Iris pigment epithelial cell (primary cell): ENCODE results near the gene MRPL43.
A peak's percentile ranks its signal among the peaks of the same experiment; 100 is the strongest.

Experiments used
- DNase-seq: peaks from one replicate; pipeline ENCODE4 v3.0.0-alpha.2; 2011; ENCODE audit warnings: low read depth

MRPL43 gene

GRCh38 chr10:101019440-101019703 lies 32.1 kb upstream of the MRPL43 start:
- no peak for DNase-seq

- peak; percentile 79 for DNase-seq
Measured at GRCh38 chr10:101018600-101019439, 31.5 kb upstream of the MRPL43 start.

- no peak for DNase-seq
Measured at GRCh38 chr10:101018118-101018599, 30.9 kb upstream of the MRPL43 start.

GRCh38 chr10:101016814-101017213 lies 29.5 kb upstream of the MRPL43 start:
- no peak for DNase-seq

GRCh38 chr10:101015582-101015973 lies 28.3 kb upstream of the MRPL43 start:
- no peak for DNase-seq

GRCh38 chr10:101014966-101015581 lies 27.8 kb upstream of the MRPL43 start:
- peak; percentile 93 for DNase-seq

GRCh38 chr10:101014230-101014884 lies 27.1 kb upstream of the MRPL43 start:
- DNase-seq = peak; percentile 47

- no peak for DNase-seq
Measured at GRCh38 chr10:101013365-101013825, 26.1 kb upstream of the MRPL43 start.

- DNase-seq = peak; percentile 88
Measured at GRCh38 chr10:101012525-101013364, 25.4 kb upstream of the MRPL43 start.

GRCh38 chr10:101011517-101012423 lies 24.5 kb upstream of the MRPL43 start:
- no peak for DNase-seq

GRCh38 chr10:101010329-101010728 lies 23.0 kb upstream of the MRPL43 start:
- no peak for DNase-seq

- DNase-seq = no peak
Measured at GRCh38 chr10:101008823-101009423, 21.6 kb upstream of the MRPL43 start.

- no peak for DNase-seq
Measured at GRCh38 chr10:101007915-101008822, 20.9 kb upstream of the MRPL43 start.

GRCh38 chr10:101007099-101007711 lies 19.9 kb upstream of the MRPL43 start:
- DNase-seq = peak; percentile 18

GRCh38 chr10:101006593-101007098 lies 19.3 kb upstream of the MRPL43 start:
- DNase-seq = no peak

GRCh38 chr10:101005869-101006567 lies 18.7 kb upstream of the MRPL43 start:
- no peak for DNase-seq

GRCh38 chr10:101005361-101005760 lies 18.1 kb upstream of the MRPL43 start:
- no peak for DNase-seq

GRCh38 chr10:101003639-101004206 lies 16.4 kb upstream of the MRPL43 start:
- DNase-seq = no peak
